ENCODE results near the gene C4BPA.

Gene C4BPA

GRCh38 chr1:207103892-207104373 lies at the start of gene C4BPA:
Gene C4BPA (plus strand): TSS chr1:207104233. CDS start chr1:207113026, 8,793 bp downstream.
- TF ChIP-seq POLR2A (IDR thresholded peaks at IDR 0.05; ENCODE audit: low read length): no peak
- TF ChIP-seq GATA1 (IDR thresholded peaks at IDR 0.05; ENCODE audit: low read depth, low read length): no peak
- DNase-seq: no peak

GRCh38 chr1:207054491-207054890 lies 49.5 kb upstream of the C4BPA start:
- no peak for TF ChIP-seq GATA1 (IDR thresholded peaks at IDR 0.05; ENCODE audit: low read depth, low read length)
- TF ChIP-seq POLR2A (IDR thresholded peaks at IDR 0.05; ENCODE audit: low read length): no peak
- no peak for DNase-seq

GRCh38 chr1:207055386-207056001 lies 48.5 kb upstream of the C4BPA start:
- peak in 1 of 2 experiments; percentile 18 for DNase-seq
- no peak for TF ChIP-seq GATA1 (IDR thresholded peaks at IDR 0.05; ENCODE audit: low read depth, low read length)
- TF ChIP-seq POLR2A (IDR thresholded peaks at IDR 0.05; ENCODE audit: low read length): no peak

GRCh38 chr1:207056673-207057072 lies 47.4 kb upstream of the C4BPA start:
- no peak for TF ChIP-seq GATA1 (IDR thresholded peaks at IDR 0.05; ENCODE audit: low read depth, low read length)
- no peak for TF ChIP-seq POLR2A (IDR thresholded peaks at IDR 0.05; ENCODE audit: low read length)
- DNase-seq: no peak

GRCh38 chr1:207058252-207058651 lies 45.8 kb upstream of the C4BPA start:
- DNase-seq: peak in 1 of 2 experiments; percentile 36
- no peak for TF ChIP-seq GATA1 (IDR thresholded peaks at IDR 0.05; ENCODE audit: low read depth, low read length)
- no peak for TF ChIP-seq POLR2A (IDR thresholded peaks at IDR 0.05; ENCODE audit: low read length)

GRCh38 chr1:207058878-207059867 lies 44.9 kb upstream of the C4BPA start:
- no peak for TF ChIP-seq GATA1 (IDR thresholded peaks at IDR 0.05; ENCODE audit: low read depth, low read length)
- TF ChIP-seq POLR2A (IDR thresholded peaks at IDR 0.05; ENCODE audit: low read length): no peak
- DNase-seq: no peak

- DNase-seq: no peak
- TF ChIP-seq POLR2A (IDR thresholded peaks at IDR 0.05; ENCODE audit: low read length) (no peak), GATA1 (IDR thresholded peaks at IDR 0.05; ENCODE audit: low read depth, low read length) (no peak)
These were observed 44.2 kb upstream of the C4BPA start for GRCh38 chr1:207059881-207060280.

- no peak for TF ChIP-seq GATA1 (IDR thresholded peaks at IDR 0.05; ENCODE audit: low read depth, low read length)
- TF ChIP-seq POLR2A (IDR thresholded peaks at IDR 0.05; ENCODE audit: low read length): no peak
- DNase-seq: no peak
These were observed 43.4 kb upstream of the C4BPA start for GRCh38 chr1:207060596-207060995.

GRCh38 chr1:207062058-207062457 lies 42.0 kb upstream of the C4BPA start:
- TF ChIP-seq POLR2A (IDR thresholded peaks at IDR 0.05; ENCODE audit: low read length): no peak
- TF ChIP-seq GATA1 (IDR thresholded peaks at IDR 0.05; ENCODE audit: low read depth, low read length): no peak

GRCh38 chr1:207063014-207063413 lies 41.0 kb upstream of the C4BPA start:
- peak in 1 of 2 experiments; percentile 28 for DNase-seq
- TF ChIP-seq GATA1 (IDR thresholded peaks at IDR 0.05; ENCODE audit: low read depth, low read length) (no peak), POLR2A (IDR thresholded peaks at IDR 0.05; ENCODE audit: low read length) (no peak)

More at GRCh38 chr1:207062058-207062457, 42.0 kb upstream of the C4BPA start:
- no peak for DNase-seq

- TF ChIP-seq POLR2A (IDR thresholded peaks at IDR 0.05; ENCODE audit: low read length): no peak
- no peak for TF ChIP-seq GATA1 (IDR thresholded peaks at IDR 0.05; ENCODE audit: low read depth, low read length)
- peak in 1 of 2 experiments; percentile 10 for DNase-seq
These were observed 39.5 kb upstream of the C4BPA start for GRCh38 chr1:207064561-207064960.

- DNase-seq: no peak
- TF ChIP-seq GATA1 (IDR thresholded peaks at IDR 0.05; ENCODE audit: low read depth, low read length) (no peak), POLR2A (IDR thresholded peaks at IDR 0.05; ENCODE audit: low read length) (no peak)
These were observed 36.8 kb upstream of the C4BPA start for GRCh38 chr1:207067185-207067584.

- no peak for DNase-seq
- TF ChIP-seq POLR2A (IDR thresholded peaks at IDR 0.05; ENCODE audit: low read length): no peak
These were observed 36.4 kb upstream of the C4BPA start for GRCh38 chr1:207067665-207068064.

GRCh38 chr1:207069061-207069460 lies 35.0 kb upstream of the C4BPA start:
- TF ChIP-seq GATA1 (IDR thresholded peaks at IDR 0.05; ENCODE audit: low read depth, low read length) (no peak), POLR2A (IDR thresholded peaks at IDR 0.05; ENCODE audit: low read length) (no peak)
- DNase-seq: peak; percentile 47 to 64
